Measurements from ENCODE around the gene PLRG1.

- TF ChIP-seq CTCF (IDR thresholded peaks at IDR 0.05), result no peak
- no peak for TF ChIP-seq POLR2A (IDR thresholded peaks at IDR 0.05)
Measured at GRCh38 chr4:154564311-154564710, 14.1 kb upstream of the PLRG1 start.

Measured in esophagus squamous epithelium (tissue), 4 donors.